AG09309 (cell line): Measurements from ENCODE around the gene DHCR24.
A peak's percentile ranks its signal among the peaks of the same experiment; 100 is the strongest.

Experiments
- DNase-seq: peaks from one replicate; pipeline ENCODE4 v3.0.0-alpha.2; 2010; ENCODE audit warnings: low read depth
- H3K4me3 ChIP-seq: 2 replicates; pipeline ENCODE4 v1.5.1; 2011; ENCODE audit warnings: mild to moderate bottlenecking, low read depth, low read length, moderate library complexity; ENCODE audit not compliant: control insufficient read depth
- CTCF ChIP-seq: IDR thresholded peaks from 2 replicates; pipeline ENCODE4 v1.5.1; 2011; ENCODE audit warnings: mild to moderate bottlenecking, low read depth, low read length, inconsistent platforms; ENCODE audit not compliant: insufficient read depth, control insufficient read depth; ENCODE audit errors: missing control alignments

Gene DHCR24

GRCh38 chr1:54812801-54813484 is 74.1 kb downstream of the DHCR24 start:
- TF ChIP-seq CTCF: no peak
- no peak overlapping the region for H3K4me3 ChIP-seq
- no peak for DNase-seq

GRCh38 chr1:54811739-54812655 is 75.0 kb downstream of the DHCR24 start:
- TF ChIP-seq CTCF: no peak
- no peak overlapping the region for H3K4me3 ChIP-seq
- DNase-seq: no peak

GRCh38 chr1:54811066-54811465 is 75.9 kb downstream of the DHCR24 start:
- no peak overlapping the region for H3K4me3 ChIP-seq
- DNase-seq: no peak
- no peak for TF ChIP-seq CTCF

GRCh38 chr1:54810153-54810942 is 76.6 kb downstream of the DHCR24 start:
- H3K4me3 ChIP-seq: no peak overlapping the region
- TF ChIP-seq CTCF: peak; percentile 91
- no peak for DNase-seq

- no peak for DNase-seq
- no peak for TF ChIP-seq CTCF
- H3K4me3 ChIP-seq: no peak overlapping the region
Measured at GRCh38 chr1:54809496-54810074, 77.4 kb downstream of the DHCR24 start.
